NT2/D1 (cell line): ENCODE data around the gene SEMA4F.

Experiments used
- DNase-seq: peaks from one replicate; pipeline ENCODE4 v3.0.0-alpha.2; 2011; ENCODE audit warnings: low read depth, low spot score
- H3K27me3 ChIP-seq: 2 replicates; pipeline ENCODE4 v1.6.0; 2011; ENCODE audit warnings: mild to moderate bottlenecking; ENCODE audit not compliant: insufficient read length, insufficient read depth
- H3K36me3 ChIP-seq: 2 replicates; pipeline ENCODE4 v1.6.1; 2011; ENCODE audit warnings: mild to moderate bottlenecking, low read length, mixed read lengths; ENCODE audit not compliant: insufficient read depth, insufficient read length
- H3K4me1 ChIP-seq: 2 replicates; pipeline ENCODE4 v1.5.1; 2011; ENCODE audit not compliant: insufficient read depth, insufficient read length
- H3K4me3 ChIP-seq: 2 replicates; pipeline ENCODE4 v1.5.1; 2011; ENCODE audit warnings: low read depth; ENCODE audit not compliant: insufficient read length
- H3K9ac ChIP-seq: 2 replicates; pipeline ENCODE4 v1.6.0; 2011; ENCODE audit warnings: low read depth; ENCODE audit not compliant: insufficient read length
- H3K9me3 ChIP-seq: 2 replicates; pipeline ENCODE4 v1.5.1; 2011; ENCODE audit warnings: mild to moderate bottlenecking, low read length; ENCODE audit not compliant: insufficient read depth
- SUZ12 ChIP-seq: IDR thresholded peaks from 2 replicates; pipeline ENCODE4 v1.6.1; 2011; ENCODE audit not compliant: insufficient read length, insufficient read depth; ENCODE audit errors: extremely low read depth
- YY1 ChIP-seq: IDR thresholded peaks from 2 replicates; pipeline ENCODE4 v1.6.1; 2011; ENCODE audit not compliant: insufficient read length, insufficient read depth
- ZNF274 ChIP-seq: IDR thresholded peaks from 2 replicates; pipeline ENCODE4 v1.6.1; 2011; ENCODE audit warnings: mild to moderate bottlenecking, low read depth, low read length

Gene SEMA4F

DNA sequence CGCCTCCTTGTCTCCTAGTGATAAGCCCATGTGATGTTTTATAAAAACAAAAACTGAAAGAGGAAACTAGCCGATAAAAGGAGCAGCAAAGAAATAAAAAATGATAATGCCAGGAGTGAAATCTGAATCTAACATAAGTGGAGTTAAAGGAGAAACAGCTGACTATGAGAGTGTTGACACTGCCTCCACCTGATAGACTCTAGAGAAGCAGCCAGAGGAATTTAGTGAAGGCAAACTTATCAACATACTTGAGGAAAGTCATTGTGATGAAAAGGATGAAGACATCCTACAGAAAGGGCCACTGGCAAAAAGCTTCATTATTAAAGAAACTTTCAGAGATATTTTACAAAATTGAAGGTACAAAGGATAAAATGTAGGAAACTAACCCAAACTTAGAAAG lies 7.8 kb upstream of the SEMA4F start:
- Histone ChIP-seq H3K9me3 (peaks cover 16% of the 10 kb centered on the region), H3K4me1 (no peaks in the 10 kb centered on the region), H3K9ac (no peak overlapping the region), H3K27me3 (peaks cover 7% of the 10 kb centered on the region), H3K36me3 (no peaks in the 10 kb centered on the region), H3K4me3 (no peak overlapping the region)
- no peak for TF ChIP-seq YY1
- DNase-seq, result no peak

GRCh38 chr2:74646834-74647482 lies 7.1 kb upstream of the SEMA4F start:
- DNase-seq, result no peak
- no peak overlapping the region for H3K9ac ChIP-seq
- TF ChIP-seq YY1 (no peak), ZNF274 (no peak), SUZ12 (no peak)
- no peaks in the 10 kb centered on the region for H3K36me3 ChIP-seq
- H3K9me3 ChIP-seq, result peaks cover 16% of the 10 kb centered on the region
- no peaks in the 10 kb centered on the region for H3K4me1 ChIP-seq
- H3K27me3 ChIP-seq, result peaks cover 7% of the 10 kb centered on the region
- peak overlapping the region; percentile 6 for H3K4me3 ChIP-seq

GRCh38 chr2:74648009-74648443 lies 6.0 kb upstream of the SEMA4F start, which contains the start of gene M1AP:
TSS of gene M1AP (minus strand) at chr2:74648330. CDS start at chr2:74640275, 8,055 bp downstream.
- H3K9me3 ChIP-seq, result peaks cover 16% of the 10 kb centered on the region
- H3K36me3 ChIP-seq, result no peaks in the 10 kb centered on the region
- peak within 1 kb of the TSS; percentile 72 for H3K9ac ChIP-seq
- DNase-seq, result peak; percentile 33
- no peaks in the 10 kb centered on the region for H3K4me1 ChIP-seq
- peak within 1 kb of the TSS; percentile 66 for H3K4me3 ChIP-seq
- no peak for TF ChIP-seq YY1
- no peak for TF ChIP-seq SUZ12
- TF ChIP-seq ZNF274, result no peak
- peaks cover 7% of the 10 kb centered on the region for H3K27me3 ChIP-seq

DNA sequence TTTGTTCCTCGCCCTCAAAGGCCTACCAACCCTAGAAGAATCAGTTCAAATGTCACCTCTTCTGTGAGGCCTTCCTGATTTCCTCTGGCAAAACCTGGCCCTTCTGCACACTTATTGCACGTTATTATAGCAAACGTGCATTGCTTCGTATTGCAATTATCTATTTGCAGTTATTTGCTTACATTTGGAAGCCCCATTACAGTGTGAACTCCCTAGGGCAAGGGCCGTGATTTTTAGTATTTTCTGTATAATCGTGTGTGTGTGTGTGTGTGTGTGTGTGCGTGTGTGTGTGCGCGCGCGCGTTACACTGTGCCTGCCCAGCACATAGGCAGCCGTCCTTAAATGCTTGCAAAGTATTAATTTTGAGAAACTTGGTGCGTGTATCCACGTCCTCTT lies 460 bp upstream of the SEMA4F start:
- H3K4me3 ChIP-seq, result peak overlapping the region; percentile 24
- peaks cover 21% of the 10 kb centered on the region for H3K27me3 ChIP-seq
- no peak for TF ChIP-seq ZNF274
- no peak for TF ChIP-seq YY1
- no peak for TF ChIP-seq SUZ12
- DNase-seq, result no peak
- no peaks in the 10 kb centered on the region for H3K4me1 ChIP-seq
- H3K9me3 ChIP-seq, result peaks cover 13% of the 10 kb centered on the region
- no peak overlapping the region for H3K9ac ChIP-seq
- no peaks in the 10 kb centered on the region for H3K36me3 ChIP-seq

DNA sequence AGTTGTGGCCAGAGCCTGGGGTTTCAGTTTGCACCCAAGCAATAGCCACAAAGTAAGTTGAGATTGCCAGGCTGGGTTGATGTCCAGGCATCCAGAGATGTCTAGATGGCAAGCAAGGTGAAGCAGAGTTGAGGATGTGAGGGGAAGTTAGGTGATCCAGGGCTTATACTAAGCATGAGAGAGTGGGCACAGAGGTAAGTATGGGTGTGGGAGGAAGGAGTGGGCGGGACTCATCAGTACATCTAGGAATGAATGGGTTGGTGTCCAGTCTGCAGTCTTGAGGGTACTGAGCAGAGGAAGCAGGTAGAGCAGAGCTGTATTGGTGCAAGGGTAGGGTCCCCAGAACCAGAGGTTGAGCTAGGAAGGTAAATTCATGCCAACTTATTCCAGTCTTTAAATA lies 1.5 kb downstream of the SEMA4F start:
- H3K27me3 ChIP-seq, result peaks cover 17% of the 10 kb centered on the region
- H3K9me3 ChIP-seq, result no peaks in the 10 kb centered on the region
- H3K4me1 ChIP-seq, result no peaks in the 10 kb centered on the region
- H3K36me3 ChIP-seq, result no peaks in the 10 kb centered on the region
- no peak overlapping the region for H3K4me3 ChIP-seq
- no peak overlapping the region for H3K9ac ChIP-seq
- DNase-seq, result no peak
- TF ChIP-seq ZNF274 (no peak), SUZ12 (no peak), YY1 (no peak)

DNA sequence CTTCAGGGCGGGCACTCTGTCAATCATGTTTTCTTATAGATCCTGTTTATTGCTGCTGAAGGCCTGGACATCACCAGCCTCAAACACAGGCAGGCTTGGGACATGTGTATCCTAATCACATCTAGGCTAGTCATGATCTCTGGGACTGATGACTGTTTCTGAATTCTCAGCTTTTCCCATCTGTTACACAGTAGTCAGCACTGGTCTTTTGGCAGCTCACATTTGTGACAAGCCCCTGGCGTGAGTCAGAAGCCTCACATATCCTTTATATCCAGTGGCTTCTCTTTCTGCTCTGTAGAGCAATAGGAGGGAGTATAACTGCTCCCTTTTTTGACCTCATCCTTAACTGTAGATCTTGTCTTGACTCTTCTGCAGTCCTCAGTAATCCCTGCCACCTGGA lies 4.5 kb downstream of the SEMA4F start:
- peaks cover 17% of the 10 kb centered on the region for H3K27me3 ChIP-seq
- no peaks in the 10 kb centered on the region for H3K4me1 ChIP-seq
- DNase-seq, result no peak
- no peak for TF ChIP-seq SUZ12
- no peak for TF ChIP-seq ZNF274
- TF ChIP-seq YY1, result no peak
- no peak overlapping the region for H3K4me3 ChIP-seq
- no peak overlapping the region for H3K9ac ChIP-seq
- no peaks in the 10 kb centered on the region for H3K9me3 ChIP-seq
- H3K36me3 ChIP-seq, result peaks cover 4% of the 10 kb centered on the region

DNA sequence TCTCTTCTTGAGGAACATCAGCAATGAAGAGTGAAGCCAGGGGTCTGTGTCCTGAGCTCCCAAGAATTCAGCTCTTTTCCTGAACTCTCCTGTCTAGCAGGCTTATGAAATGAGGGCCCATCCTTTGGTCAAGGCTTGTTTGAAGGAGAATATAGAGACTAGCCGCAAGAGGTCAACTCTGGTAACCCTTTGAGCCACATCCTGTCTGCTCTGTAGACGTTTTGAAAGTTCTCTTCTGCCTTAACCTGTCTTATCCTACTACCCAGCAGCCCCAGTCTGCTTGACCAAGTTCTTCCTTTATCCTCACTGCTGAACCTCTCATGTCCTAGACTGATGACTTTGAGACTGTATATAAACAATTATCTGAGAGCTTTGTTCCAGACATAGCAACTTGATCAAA lies 5.4 kb downstream of the SEMA4F start:
- Histone ChIP-seq H3K9me3 (no peaks in the 10 kb centered on the region), H3K27me3 (peaks cover 14% of the 10 kb centered on the region), H3K9ac (no peak overlapping the region), H3K36me3 (peaks cover 4% of the 10 kb centered on the region), H3K4me1 (no peaks in the 10 kb centered on the region), H3K4me3 (no peak overlapping the region)
- TF ChIP-seq YY1, result no peak
- no peak for TF ChIP-seq ZNF274
- TF ChIP-seq SUZ12, result no peak
- DNase-seq, result no peak

GRCh38 chr2:74668087-74668486 lies 14.0 kb downstream of the SEMA4F start:
- no peaks in the 10 kb centered on the region for H3K9me3 ChIP-seq
- H3K36me3 ChIP-seq, result no peaks in the 10 kb centered on the region
- no peak overlapping the region for H3K9ac ChIP-seq
- DNase-seq, result no peak
- no peaks in the 10 kb centered on the region for H3K4me1 ChIP-seq
- no peaks in the 10 kb centered on the region for H3K27me3 ChIP-seq
- TF ChIP-seq ZNF274 (no peak), SUZ12 (no peak), YY1 (no peak)
- H3K4me3 ChIP-seq, result no peak overlapping the region
